ENCODE results near the gene INTS11. TPM values are rescaled to one million over a fixed set of nuclear protein-coding genes. Genes with fewer than 3 reads are reported as not detected.
A peak's percentile ranks its signal among the peaks of the same experiment; 100 is the strongest.

INTS11 gene
- total RNA-seq, 2 donors from 2014 or later: 108 to 131 TPM

GRCh38 chr1:1275836-1276235 is 48.6 kb downstream of the INTS11 start:
- H3K27me3 Mint-ChIP-seq (ENCODE audit: low read depth): no peaks in the 10 kb centered on the region
- ATAC-seq (replicated peaks in 1 of 2) (no peak), DNase-seq (no peak)
- no peaks in the 10 kb centered on the region for H3K9me3 Mint-ChIP-seq
- H3K27ac Mint-ChIP-seq: peak overlapping the region; percentile 81
- H3K36me3 Mint-ChIP-seq (ENCODE audit: insufficient read depth in 2 of 2): peaks cover 0 to 3% of the 10 kb centered on the region in 2 donors
- H3K4me1 Mint-ChIP-seq (ENCODE audit: low read depth): peaks cover 25% of the 10 kb centered on the region
- peak overlapping the region; percentile 8 to 10 for H3K4me3 Mint-ChIP-seq

- H3K36me3 Mint-ChIP-seq (ENCODE audit: insufficient read depth in 2 of 2): peaks cover 1 to 8% of the 10 kb centered on the region in 2 donors
- ATAC-seq (replicated peaks in 1 of 2) (no peak), DNase-seq (no peak)
- no peaks in the 10 kb centered on the region for H3K27me3 Mint-ChIP-seq (ENCODE audit: low read depth)
- H3K4me1 Mint-ChIP-seq (ENCODE audit: low read depth): peaks cover 33% of the 10 kb centered on the region
- H3K9me3 Mint-ChIP-seq: no peaks in the 10 kb centered on the region
- H3K27ac Mint-ChIP-seq: no peak overlapping the region
- H3K4me3 Mint-ChIP-seq: peak overlapping the region; percentile 75 to 83
Measured at GRCh38 chr1:1274931-1275431, 49.5 kb downstream of the INTS11 start.

GRCh38 chr1:1274299-1274930 is 50.0 kb downstream of the INTS11 start:
- Mint-ChIP-seq H3K4me3 (peak overlapping the region; percentile 75 to 83), H3K4me1 (ENCODE audit: low read depth) (peaks cover 36% of the 10 kb centered on the region), H3K27me3 (ENCODE audit: low read depth) (no peaks in the 10 kb centered on the region), H3K36me3 (ENCODE audit: insufficient read depth in 2 of 2) (peaks cover 1 to 9% of the 10 kb centered on the region in 2 donors), H3K9me3 (no peaks in the 10 kb centered on the region), H3K27ac (no peak overlapping the region)
- DNase-seq: no peak
- peak in 1 of 2 donors; percentile 27 for ATAC-seq (replicated peaks in 1 of 2)

DNA sequence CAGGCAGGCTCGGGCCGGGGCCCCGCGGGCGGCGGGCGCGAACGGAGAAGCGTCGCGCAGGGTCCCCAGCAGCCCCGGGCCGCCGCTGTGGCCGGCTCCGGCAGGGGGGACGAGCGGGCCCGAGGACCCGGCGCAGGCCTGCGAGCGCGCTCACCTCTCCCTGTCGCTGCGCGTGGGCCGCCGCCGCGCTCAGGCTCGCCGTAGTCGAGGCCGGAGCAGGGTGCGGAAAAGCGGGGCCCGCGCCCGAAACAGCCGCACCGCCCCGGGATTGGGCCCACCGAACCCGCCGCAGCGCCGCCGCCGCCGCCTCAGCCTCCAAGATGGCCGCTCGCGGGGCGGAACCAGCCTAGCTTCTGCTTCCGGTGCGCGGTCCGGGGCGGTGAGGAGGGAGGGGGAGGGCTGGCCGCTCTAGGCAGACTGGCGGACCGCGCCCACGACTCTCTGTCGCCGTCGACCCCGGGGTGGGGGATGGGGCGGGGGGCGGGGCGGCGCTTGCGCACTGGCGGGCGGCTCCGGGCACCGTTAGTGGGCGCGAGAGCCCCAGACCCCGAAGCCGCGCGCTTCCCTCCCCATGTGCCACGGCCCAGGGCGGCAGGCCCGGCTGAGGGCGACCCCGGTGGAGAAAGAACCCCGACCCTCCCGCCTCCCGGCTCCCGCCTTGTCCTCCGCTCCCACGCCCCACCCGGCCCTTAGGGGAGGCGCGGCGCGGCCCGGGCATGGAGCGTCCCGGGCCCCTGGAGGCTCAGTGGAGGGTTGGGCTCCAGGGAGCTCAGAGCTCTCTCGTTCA is 50.8 kb downstream of the INTS11 start, which contains the start of gene UBE2J2:
Gene UBE2J2 (minus strand): TSS at position 343 of the 787 bp plus-strand sequence. CDS start 5,862 bp downstream, outside the sequence.
- Mint-ChIP-seq H3K27ac (peak within 1 kb of the TSS; percentile 63), H3K4me3 (peak within 1 kb of the TSS; percentile 85 to 88), H3K27me3 (ENCODE audit: low read depth) (no peaks in the 10 kb centered on the region), H3K4me1 (ENCODE audit: low read depth) (peaks cover 36% of the 10 kb centered on the region), H3K36me3 (ENCODE audit: insufficient read depth in 2 of 2) (peaks cover 1 to 9% of the 10 kb centered on the region in 2 donors), H3K9me3 (no peaks in the 10 kb centered on the region)
- DNase-seq (peak; percentile 93 to 94), ATAC-seq (replicated peaks in 1 of 2) (peak; percentile 96 to 97)

DNA sequence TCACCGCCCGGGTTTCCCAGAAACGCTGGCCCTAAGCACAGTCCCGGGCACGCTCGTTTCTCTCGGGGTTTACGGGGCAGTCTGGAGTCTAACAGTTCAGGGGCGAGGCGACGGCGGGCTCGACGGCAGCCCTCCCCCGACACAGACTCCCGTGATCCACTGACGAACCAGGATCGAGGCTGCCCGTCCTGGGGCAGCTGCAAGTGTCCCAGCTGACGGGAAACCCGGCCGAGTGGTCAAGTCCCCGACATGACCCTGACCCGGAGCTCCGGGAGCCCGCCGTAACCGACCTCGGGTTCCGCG is 51.3 kb downstream of the INTS11 start:
- Mint-ChIP-seq H3K4me1 (ENCODE audit: low read depth) (peaks cover 36% of the 10 kb centered on the region), H3K27ac (peak overlapping the region; percentile 63), H3K27me3 (ENCODE audit: low read depth) (no peaks in the 10 kb centered on the region), H3K4me3 (peak overlapping the region; percentile 85 to 88), H3K36me3 (ENCODE audit: insufficient read depth in 2 of 2) (peaks cover 1 to 9% of the 10 kb centered on the region in 2 donors), H3K9me3 (no peaks in the 10 kb centered on the region)
- ATAC-seq (replicated peaks in 1 of 2) (no peak), DNase-seq (no peak)

DNA sequence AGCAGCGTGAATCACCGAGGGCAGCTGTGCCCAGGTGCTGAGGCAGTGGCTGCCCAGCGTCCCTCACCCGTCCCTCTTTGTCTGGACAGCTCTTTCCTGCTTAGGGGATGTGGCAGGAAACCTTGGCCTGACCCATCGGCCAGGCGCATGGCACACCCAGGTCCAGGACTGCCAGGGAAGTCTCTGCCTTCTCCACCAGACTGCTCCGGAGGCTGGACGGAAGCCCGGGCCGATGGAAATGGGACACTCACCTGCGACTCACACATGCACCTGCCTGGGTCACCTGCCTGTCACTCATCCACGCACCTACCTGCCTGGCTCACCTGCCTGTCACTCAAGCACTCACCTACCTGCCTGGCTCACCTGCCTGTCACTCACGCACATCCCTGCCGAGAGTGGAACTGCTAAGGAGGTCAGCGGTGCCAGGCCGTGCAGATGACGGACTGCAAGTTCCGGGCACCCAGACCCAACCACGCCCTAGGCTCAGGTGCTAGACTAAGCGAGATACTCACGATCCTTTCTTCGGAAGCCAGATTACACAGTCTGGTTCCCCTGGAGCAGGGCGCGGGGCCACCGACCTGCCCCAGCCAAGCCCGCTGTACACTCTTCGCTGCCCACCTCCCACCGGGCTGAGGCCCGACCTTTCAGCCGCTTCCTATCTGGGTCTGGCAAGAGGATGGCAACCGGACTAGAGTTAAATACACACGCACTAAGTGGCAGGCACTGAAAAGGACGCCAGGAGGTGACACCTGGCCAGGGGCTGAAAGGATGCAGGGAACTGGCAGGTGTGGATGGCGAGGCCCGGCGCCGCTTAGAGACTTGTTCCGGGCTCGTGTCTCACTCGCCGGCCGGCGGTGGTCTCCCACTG is 51.9 kb downstream of the INTS11 start:
- Mint-ChIP-seq H3K4me3 (peak overlapping the region; percentile 85 to 88), H3K27ac (peak overlapping the region; percentile 63), H3K27me3 (ENCODE audit: low read depth) (no peaks in the 10 kb centered on the region), H3K9me3 (no peaks in the 10 kb centered on the region), H3K4me1 (ENCODE audit: low read depth) (peaks cover 36% of the 10 kb centered on the region), H3K36me3 (ENCODE audit: insufficient read depth in 2 of 2) (peaks cover 1 to 9% of the 10 kb centered on the region in 2 donors)
- ATAC-seq (replicated peaks in 1 of 2) (no peak), DNase-seq (peak in 1 of 2 donors; percentile 25)

GRCh38 chr1:1270813-1271212 is 53.6 kb downstream of the INTS11 start:
- peak overlapping the region; percentile 90 for H3K27ac Mint-ChIP-seq
- ATAC-seq (replicated peaks in 1 of 2): no peak

DNA sequence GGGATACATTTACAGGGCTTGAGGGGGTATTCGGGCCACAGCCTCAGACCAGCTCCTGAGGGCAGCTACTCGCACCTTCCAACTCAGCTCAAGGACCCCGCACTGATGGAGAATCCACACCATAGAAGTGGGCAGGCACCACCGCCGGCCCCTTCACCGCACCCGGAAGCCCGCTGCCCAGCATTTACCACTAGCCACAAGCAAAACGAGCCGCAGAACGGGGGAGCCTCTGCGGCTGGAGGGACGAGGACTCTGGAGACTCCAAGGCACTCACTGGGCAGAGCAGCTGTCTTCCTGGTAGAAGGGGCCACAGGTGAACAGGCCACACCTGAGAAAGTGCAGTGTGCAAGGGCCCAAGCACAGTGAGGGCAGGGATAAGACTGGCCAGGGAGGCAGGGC is 56.2 kb downstream of the INTS11 start:
- Mint-ChIP-seq H3K36me3 (ENCODE audit: insufficient read depth in 2 of 2) (peaks cover 1 to 18% of the 10 kb centered on the region in 2 donors), H3K27ac (no peak overlapping the region), H3K4me3 (no peak overlapping the region), H3K4me1 (ENCODE audit: low read depth) (peaks cover 42% of the 10 kb centered on the region), H3K27me3 (ENCODE audit: low read depth) (no peaks in the 10 kb centered on the region), H3K9me3 (no peaks in the 10 kb centered on the region)
- ATAC-seq (replicated peaks in 1 of 2) (no peak), DNase-seq (no peak)

More at GRCh38 chr1:1270813-1271212, 53.6 kb downstream of the INTS11 start:
- Mint-ChIP-seq H3K36me3 (ENCODE audit: insufficient read depth in 2 of 2) (peaks cover 1 to 15% of the 10 kb centered on the region in 2 donors), H3K4me1 (ENCODE audit: low read depth) (peaks cover 46% of the 10 kb centered on the region), H3K9me3 (no peaks in the 10 kb centered on the region), H3K27me3 (ENCODE audit: low read depth) (no peaks in the 10 kb centered on the region), H3K4me3 (peak overlapping the region; percentile 68 to 88)
- DNase-seq: no peak

DNA sequence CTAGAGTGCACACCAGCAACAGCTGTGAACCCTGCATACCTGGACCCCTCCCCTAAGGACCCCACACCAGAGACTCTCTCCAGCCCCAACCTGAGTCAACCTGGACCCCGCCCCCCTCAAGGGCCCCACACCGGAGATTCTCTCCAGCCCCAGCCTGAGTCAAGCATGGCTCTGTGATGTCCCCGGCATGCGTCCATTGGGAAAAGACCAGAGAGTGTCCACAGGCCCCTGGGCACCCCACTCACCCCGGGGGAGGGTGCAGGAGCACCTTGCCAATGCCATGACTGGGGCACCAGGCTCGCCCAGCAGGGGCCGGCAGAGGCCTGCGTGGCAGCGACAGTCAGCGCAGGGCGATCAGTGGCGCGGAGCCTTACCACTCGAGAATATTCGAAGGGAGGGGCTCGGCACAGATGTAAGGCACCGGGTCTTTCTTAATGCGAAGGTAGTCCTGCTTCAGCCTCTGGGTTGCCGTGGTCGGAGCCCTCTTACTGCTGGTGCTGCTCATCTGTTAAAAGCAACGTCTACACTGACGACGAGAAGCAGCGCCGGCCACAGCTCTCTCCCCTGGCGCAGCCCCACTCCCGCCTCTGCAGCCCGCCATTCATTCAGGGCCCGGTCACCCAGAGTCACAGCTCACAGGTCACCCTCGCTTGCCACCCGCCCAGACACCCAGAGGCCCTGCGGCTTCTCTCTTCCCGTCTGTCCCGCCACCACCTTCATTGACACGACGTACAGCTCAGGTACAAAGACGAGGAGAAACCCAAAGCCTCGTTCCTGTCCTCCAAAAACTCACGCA is 56.8 kb downstream of the INTS11 start:
- no peak for ATAC-seq (replicated peaks in 1 of 2)
- H3K9me3 Mint-ChIP-seq: no peaks in the 10 kb centered on the region
- H3K4me3 Mint-ChIP-seq: no peak overlapping the region
- no peaks in the 10 kb centered on the region for H3K27me3 Mint-ChIP-seq (ENCODE audit: low read depth)
- peaks cover 41% of the 10 kb centered on the region for H3K4me1 Mint-ChIP-seq (ENCODE audit: low read depth)
- DNase-seq: no peak
- peaks cover 1 to 18% of the 10 kb centered on the region in 2 donors for H3K36me3 Mint-ChIP-seq (ENCODE audit: insufficient read depth in 2 of 2)
- no peak overlapping the region for H3K27ac Mint-ChIP-seq

DNA sequence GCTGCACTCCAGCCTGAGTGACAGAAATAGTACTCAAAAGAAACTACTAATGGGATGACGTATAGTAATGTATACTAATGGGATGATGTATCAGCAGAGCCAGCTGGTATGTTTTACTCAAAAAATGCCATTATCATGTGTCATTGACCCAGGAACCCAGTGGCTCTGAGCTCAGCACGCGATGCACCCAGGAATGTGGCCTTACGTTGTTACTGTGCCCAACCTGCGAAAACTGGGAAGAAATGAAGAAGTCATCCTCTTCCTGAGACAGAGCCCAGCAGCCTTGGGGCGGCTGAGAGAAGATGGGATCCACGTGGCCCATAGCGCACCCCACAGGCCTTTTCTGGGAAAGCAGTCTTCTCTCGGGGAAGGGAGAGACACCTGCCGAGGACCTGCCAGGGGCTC is 59.6 kb downstream of the INTS11 start:
- Mint-ChIP-seq H3K27me3 (ENCODE audit: low read depth) (no peaks in the 10 kb centered on the region), H3K4me1 (ENCODE audit: low read depth) (peaks cover 13% of the 10 kb centered on the region), H3K27ac (no peak overlapping the region), H3K4me3 (no peak overlapping the region), H3K36me3 (ENCODE audit: insufficient read depth in 2 of 2) (peaks cover 0 to 13% of the 10 kb centered on the region in 2 donors), H3K9me3 (no peaks in the 10 kb centered on the region)
- DNase-seq: no peak
- ATAC-seq (replicated peaks in 1 of 2): peak; percentile 22 to 43

- Mint-ChIP-seq H3K9me3 (no peaks in the 10 kb centered on the region), H3K4me3 (no peak overlapping the region), H3K27ac (no peak overlapping the region), H3K4me1 (ENCODE audit: low read depth) (peaks cover 11% of the 10 kb centered on the region), H3K36me3 (ENCODE audit: insufficient read depth in 2 of 2) (peaks cover 0 to 18% of the 10 kb centered on the region in 2 donors), H3K27me3 (ENCODE audit: low read depth) (no peaks in the 10 kb centered on the region)
- DNase-seq (no peak), ATAC-seq (replicated peaks in 1 of 2) (no peak)
Measured at GRCh38 chr1:1264026-1264425, 60.4 kb downstream of the INTS11 start.

DNA sequence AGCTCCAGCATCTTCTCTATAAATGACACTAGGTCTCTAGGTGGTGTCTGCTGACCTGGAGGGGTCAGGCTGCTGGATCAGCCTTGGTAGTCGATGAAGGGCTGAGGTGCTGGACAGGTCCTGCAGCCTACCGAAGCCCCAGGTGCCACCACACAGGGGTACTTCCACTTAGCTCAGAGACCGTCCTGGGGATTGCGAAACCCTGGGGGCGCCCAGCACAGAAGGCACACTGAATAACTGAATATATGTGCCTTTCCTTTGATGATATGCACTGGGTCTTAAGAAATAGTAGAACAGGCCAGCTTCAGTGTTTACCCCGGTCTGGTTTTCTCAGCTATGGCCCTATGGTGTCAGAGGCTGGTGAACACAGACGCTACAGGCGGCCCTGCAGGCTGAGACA is 61.7 kb downstream of the INTS11 start:
- no peak overlapping the region for H3K27ac Mint-ChIP-seq
- DNase-seq (no peak), ATAC-seq (replicated peaks in 1 of 2) (no peak)
- H3K4me3 Mint-ChIP-seq: no peak overlapping the region
- H3K4me1 Mint-ChIP-seq (ENCODE audit: low read depth): peaks cover 11% of the 10 kb centered on the region
- H3K27me3 Mint-ChIP-seq (ENCODE audit: low read depth): no peaks in the 10 kb centered on the region
- no peaks in the 10 kb centered on the region for H3K9me3 Mint-ChIP-seq
- H3K36me3 Mint-ChIP-seq (ENCODE audit: insufficient read depth in 2 of 2): peaks cover 0 to 19% of the 10 kb centered on the region in 2 donors
